GM18907 (cell line): ENCODE measurements around the gene ZBTB17.
"Not testable (repeated sequence)": the region's sequence is repeated elsewhere in the genome, so short reads cannot be mapped to it uniquely, and the experiment has no call there.

Source experiments
- ATAC-seq: cut with Tn5 transposase; IDR thresholded peaks from one replicate; pipeline ENCODE4 v1.9.1; 2021; ENCODE audit warnings: mild to moderate bottlenecking, moderate library complexity; ENCODE audit not compliant: unreplicated experiment

The ZBTB17 gene

DNA sequence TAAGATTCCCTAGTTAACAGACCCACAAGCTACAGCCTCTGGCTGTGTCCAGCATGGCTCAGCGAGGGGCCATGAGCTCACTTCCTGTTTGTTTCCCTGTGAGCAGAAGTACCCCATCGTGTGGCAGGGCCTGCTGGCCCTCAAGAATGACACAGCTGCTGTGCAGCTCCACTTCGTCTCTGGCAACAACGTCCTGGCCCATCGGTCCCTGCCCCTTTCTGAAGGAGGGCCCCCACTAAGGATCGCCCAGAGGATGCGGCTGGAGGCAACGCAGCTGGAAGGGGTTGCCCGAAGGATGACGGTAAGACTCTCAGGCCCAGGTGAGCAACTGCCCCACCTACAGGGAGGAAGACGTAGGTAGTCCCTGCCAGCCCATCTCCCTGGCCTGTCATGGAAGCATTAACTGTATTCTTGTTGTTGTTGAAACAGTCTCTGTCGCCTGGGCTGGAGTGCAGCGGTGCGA, 38.2 kb downstream of the ZBTB17 start:
- ATAC-seq, result no peak

DNA sequence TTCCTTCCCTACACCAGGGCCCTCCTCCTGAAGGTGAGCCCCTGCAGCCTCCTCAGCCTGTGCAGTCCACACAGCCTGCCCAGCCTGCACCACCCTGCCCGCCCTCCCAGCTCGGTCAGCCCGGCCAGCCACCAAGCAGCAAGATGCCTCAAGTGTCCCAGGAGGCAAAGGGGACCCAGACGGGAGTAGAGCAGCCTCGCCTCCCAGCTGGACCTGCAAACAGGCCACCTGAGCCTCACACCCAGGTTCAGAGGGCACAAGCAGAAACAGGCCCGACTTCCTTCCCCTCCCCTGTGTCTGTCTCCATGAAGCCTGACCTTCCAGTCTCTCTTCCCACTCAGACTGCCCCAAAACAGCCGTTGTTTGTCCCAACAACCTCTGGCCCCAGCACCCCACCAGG, 38.8 kb downstream of the ZBTB17 start:
- no peak for ATAC-seq

DNA sequence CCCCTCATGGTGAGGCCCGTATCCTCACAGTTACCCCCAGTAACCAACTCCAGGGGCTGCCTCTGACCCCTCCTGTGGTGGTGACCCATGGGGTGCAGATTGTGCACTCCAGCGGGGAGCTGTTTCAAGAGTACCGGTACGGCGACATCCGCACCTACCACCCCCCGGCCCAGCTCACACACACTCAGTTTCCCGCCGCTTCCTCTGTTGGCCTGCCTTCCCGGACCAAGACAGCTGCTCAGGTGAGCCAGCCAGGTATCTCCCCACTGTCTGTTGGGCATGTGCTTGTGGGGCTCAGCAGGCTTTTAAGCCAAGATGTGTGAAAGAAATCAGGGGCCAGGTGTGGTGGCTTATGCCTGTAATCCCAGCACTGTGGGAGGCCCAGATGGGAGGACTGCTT, 39.9 kb downstream of the ZBTB17 start:
- no peak for ATAC-seq

DNA sequence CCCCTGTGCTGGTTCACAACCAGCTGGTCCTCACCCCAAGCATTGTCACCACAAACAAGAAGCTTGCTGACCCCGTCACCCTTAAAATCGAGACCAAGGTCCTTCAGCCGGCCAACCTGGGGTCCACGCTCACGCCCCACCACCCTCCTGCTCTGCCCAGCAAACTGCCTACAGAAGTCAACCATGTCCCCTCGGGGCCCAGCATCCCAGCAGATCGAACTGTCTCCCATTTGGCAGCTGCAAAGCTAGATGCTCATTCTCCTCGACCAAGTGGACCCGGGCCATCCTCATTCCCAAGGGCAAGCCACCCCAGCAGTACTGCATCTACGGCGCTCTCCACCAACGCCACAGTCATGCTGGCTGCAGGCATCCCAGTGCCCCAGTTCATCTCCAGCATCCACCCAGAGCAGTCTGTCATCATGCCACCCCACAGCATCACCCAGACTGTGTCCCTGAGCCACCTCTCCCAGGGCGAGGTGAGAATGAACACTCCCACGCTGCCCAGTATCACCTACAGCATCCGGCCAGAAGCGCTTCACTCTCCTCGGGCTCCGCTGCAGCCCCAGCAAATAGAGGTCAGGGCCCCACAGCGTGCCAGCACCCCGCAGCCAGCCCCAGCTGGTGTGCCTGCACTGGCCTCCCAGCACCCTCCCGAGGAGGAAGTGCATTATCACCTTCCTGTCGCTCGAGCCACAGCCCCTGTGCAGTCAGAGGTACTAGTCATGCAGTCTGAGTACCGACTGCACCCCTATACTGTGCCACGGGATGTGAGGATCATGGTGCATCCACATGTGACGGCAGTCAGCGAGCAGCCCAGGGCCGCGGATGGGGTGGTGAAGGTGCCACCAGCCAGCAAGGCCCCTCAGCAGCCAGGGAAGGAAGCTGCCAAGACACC, 40.6 kb downstream of the ZBTB17 start:
- no peak for ATAC-seq

DNA sequence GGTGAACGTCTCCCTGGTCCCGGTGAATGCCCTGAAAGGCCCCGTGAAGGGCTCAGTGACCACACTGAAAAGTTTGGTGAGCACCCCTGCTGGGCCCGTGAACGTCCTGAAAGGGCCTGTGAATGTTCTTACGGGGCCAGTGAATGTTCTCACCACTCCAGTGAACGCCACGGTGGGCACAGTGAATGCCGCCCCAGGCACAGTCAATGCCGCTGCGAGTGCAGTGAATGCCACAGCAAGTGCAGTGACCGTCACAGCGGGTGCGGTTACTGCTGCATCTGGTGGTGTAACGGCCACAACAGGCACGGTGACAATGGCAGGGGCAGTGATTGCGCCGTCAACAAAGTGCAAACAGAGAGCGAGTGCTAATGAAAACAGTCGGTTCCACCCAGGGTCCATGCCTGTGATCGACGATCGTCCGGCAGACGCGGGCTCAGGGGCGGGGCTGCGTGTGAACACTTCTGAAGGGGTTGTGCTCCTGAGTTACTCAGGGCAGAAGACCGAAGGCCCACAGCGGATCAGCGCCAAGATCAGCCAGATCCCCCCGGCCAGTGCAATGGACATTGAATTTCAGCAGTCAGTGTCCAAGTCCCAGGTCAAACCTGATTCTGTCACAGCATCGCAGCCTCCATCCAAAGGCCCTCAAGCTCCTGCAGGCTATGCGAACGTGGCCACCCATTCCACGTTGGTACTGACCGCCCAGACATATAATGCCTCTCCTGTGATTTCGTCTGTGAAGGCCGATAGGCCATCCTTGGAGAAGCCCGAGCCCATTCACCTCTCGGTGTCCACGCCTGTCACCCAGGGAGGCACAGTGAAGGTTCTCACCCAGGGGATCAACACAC, 41.5 kb downstream of the ZBTB17 start:
- ATAC-seq, result no peak

DNA sequence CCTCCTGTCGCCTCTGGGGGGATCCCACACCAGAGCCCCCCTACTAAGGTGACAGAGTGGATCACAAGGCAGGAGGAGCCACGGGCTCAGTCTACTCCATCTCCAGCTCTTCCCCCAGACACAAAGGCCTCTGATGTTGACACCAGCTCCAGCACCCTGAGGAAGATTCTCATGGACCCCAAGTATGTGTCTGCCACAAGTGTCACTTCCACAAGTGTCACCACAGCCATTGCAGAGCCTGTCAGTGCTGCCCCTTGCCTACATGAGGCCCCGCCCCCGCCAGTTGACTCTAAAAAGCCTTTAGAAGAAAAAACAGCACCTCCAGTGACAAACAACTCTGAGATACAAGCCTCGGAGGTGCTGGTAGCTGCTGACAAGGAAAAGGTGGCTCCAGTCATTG, 42.2 kb downstream of the ZBTB17 start:
- no peak for ATAC-seq

DNA sequence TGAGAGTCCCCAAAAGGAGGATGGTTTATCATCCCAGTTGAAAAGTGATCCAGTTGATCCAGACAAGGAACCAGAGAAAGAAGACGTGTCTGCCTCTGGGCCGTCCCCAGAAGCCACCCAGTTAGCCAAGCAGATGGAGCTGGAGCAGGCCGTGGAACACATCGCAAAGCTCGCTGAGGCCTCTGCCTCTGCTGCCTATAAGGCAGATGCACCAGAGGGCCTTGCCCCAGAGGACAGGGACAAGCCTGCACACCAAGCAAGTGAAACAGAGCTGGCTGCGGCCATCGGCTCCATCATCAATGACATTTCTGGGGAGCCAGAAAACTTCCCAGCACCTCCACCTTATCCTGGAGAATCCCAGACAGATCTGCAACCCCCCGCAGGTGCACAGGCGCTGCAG, 43.3 kb downstream of the ZBTB17 start:
- ATAC-seq, result no peak

DNA sequence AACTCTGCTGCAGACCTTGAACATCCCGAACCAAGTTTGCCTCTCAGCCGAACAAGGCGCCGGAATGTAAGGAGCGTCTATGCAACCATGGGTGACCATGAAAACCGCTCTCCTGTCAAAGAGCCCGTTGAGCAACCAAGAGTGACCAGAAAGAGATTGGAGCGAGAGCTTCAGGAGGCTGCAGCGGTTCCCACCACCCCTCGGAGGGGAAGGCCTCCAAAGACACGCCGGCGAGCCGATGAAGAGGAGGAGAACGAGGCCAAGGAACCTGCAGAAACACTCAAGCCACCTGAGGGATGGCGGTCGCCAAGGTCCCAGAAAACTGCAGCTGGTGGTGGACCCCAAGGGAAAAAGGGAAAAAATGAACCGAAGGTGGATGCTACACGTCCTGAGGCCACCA, 44.0 kb downstream of the ZBTB17 start:
- no peak for ATAC-seq

DNA sequence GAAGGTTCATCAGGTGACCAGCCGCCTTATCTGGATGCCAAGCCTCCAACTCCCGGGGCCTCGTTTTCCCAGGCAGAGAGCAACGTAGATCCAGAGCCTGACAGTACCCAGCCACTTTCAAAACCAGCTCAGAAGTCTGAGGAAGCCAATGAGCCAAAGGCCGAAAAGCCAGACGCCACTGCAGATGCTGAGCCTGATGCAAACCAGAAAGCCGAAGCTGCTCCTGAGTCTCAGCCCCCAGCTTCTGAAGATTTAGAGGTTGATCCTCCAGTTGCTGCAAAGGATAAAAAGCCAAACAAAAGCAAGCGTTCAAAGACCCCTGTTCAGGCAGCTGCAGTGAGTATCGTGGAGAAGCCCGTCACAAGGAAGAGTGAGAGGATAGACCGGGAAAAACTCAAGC, 44.5 kb downstream of the ZBTB17 start:
- no peak for ATAC-seq

DNA sequence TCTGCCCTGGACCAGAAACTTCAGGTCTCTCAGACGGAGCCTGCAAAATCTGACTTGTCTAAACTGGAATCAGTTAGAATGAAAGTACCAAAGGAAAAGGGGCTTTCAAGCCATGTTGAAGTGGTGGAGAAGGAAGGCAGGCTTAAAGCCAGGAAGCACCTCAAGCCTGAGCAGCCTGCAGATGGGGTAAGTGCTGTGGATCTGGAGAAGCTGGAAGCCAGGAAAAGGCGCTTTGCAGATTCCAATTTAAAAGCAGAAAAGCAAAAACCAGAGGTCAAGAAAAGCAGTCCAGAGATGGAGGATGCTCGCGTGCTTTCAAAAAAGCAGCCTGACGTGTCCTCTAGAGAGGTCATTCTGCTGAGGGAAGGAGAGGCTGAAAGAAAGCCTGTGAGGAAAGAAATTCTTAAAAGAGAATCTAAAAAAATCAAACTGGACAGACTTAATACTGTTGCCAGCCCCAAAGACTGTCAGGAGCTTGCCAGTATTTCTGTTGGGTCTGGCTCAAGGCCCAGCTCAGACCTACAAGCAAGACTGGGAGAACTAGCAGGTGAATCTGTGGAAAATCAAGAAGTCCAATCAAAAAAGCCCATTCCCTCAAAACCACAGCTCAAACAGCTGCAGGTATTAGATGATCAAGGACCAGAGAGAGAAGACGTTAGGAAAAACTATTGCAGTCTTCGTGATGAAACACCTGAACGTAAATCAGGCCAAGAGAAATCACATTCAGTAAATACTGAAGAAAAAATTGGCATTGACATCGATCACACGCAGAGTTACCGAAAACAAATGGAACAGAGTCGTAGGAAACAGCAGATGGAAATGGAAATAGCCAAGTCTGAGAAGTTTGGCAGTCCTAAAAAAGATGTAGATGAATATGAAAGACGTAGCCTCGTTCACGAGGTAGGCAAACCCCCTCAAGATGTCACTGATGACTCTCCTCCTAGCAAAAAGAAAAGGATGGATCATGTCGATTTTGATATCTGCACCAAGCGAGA, 46.6 kb downstream of the ZBTB17 start:
- no peak for ATAC-seq

DNA sequence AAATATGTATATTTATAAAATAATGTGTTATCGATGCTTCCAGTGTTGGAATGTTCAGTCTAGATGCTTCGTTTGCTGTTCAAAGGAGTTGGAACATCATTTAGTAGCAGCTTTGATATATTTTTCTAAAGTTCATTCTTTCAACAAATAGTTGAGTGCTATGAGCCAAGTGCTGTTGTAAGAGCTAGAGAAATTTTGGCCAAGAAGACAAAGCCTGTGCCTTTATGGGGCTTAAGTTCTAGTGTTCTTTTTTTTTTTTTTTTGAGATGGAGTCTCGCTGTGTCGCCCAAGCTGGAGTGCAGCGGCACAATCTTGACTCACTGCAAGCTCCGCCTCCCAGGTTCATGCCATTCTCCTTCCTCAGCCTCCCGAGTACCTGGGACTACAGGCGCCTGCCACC, 49.5 kb downstream of the ZBTB17 start:
- not testable (repeated sequence) for ATAC-seq

DNA sequence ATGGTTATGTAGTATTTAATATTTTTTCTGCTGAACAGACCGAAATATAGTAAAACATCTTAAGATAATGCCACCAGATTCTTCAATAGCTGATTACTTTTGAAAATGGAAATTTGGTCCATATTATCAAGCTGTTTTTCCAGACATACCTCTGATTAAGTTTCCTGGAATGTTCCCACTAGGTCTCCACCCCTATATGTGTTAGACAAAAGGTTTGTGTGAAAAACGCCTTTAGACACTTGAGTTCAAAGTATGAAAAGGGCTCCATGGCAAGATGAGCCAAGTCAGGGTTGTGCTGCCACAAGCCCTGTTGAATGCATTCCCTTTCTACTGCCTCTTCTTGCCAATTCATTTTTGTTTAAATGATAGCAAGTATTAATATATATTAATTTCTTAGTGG, 52.7 kb downstream of the ZBTB17 start:
- ATAC-seq, result no peak

DNA sequence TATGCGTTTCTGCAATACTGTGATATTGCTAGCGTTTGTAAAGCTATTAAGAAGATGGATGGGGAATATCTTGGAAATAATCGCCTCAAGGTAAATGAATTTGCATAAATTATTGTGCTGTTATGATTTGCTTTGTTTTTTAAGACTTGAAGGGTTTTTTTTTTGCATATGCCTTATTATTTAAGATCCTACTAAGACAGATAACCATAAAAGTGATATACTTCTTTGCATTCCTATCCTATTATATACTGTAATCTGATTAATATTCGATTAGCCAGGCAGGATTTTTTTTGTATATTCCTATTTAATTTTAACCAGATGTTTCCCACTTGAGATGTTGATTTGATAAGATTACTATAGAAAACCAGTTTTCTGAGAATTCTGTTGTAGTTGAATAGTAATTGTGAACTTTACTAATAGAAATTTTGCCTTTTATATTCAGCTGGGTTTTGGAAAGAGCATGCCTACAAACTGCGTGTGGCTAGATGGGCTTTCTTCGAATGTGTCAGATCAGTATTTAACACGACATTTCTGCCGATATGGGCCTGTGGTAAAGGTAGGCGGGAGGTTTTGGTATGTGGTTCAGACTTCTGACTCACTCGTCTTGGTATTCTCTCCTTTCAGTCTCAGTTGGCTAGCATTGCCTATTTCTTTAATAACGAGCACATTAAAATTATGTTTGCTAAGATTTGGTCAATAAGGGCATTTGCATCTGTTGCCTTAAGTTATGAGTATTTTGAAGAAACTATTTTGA, 56.8 kb downstream of the ZBTB17 start:
- peak; percentile 77 for ATAC-seq

DNA sequence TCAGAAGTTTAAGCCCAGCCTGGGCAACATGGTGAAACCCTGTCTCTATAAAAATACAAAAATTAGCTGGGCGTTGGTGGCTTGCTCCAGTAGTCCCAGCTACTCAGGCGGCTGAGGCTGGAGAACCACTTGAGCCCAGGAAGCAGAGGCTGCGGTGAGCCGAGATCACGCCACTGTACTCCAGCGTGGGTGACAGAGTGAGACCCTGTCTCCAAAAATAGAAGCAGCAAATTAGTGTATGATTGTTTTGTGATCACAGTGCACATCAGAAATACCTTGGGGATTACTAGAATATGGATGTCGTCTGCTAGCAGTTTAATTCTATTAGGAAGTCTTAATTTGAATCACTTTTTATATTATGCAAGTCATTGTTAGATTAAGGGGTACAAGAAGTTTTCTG, 59.0 kb downstream of the ZBTB17 start:
- no peak for ATAC-seq

DNA sequence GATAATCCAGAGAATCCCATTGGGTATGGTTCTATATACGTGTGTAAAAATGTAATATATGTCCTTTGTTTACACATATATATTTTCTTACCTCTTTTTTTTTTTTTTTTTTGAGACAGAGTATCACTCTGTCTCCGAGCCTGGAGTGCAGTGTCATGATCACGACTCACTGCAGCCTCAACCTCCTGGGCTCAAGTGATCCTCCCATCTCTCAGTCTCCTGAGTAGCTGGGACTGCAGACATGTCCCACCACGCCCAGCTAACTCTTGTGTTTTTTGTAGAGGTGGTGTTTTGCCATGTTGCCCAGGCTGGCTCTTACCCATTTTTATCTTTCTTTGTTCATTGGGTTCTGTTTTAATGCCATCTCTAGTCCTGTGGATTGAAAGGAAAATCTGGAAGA, 59.5 kb downstream of the ZBTB17 start:
- no peak for ATAC-seq

DNA sequence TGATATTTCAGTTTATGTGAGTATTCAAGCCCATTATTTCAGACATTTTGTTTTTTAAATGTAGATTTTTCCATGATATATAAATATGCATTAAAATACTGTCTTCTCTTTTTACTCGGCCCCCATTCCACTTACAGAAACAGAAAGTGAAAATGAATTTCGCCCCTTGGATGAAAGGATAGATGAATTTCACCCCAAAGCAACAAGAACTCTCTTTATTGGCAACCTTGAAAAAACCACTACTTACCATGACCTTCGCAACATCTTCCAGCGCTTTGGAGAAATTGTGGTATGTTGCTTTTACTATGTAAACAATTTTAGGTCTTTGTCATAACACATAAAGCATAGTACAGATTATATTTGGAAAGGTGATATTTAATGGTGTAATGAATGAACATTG, 59.9 kb downstream of the ZBTB17 start:
- no peak for ATAC-seq

DNA sequence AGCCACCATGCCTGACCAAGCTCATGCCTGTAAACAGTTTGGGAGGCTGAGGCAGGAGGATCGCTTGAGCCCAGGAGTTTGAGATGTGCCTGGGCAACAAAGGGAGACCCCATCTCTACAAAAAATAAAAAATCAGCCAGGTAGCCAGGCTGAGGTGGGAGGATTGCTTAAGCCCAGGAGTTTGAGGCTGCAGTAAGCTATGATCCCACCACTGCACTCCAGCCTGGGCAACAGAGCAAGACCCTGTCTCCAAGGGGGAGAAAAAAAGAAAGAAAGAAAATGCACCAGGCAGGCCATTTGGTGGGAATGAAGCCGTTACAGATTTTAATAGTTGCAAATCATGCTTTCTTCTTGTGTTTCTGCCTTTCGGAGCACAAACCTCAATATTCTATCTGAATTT, 62.3 kb downstream of the ZBTB17 start:
- not testable (repeated sequence) for ATAC-seq

DNA sequence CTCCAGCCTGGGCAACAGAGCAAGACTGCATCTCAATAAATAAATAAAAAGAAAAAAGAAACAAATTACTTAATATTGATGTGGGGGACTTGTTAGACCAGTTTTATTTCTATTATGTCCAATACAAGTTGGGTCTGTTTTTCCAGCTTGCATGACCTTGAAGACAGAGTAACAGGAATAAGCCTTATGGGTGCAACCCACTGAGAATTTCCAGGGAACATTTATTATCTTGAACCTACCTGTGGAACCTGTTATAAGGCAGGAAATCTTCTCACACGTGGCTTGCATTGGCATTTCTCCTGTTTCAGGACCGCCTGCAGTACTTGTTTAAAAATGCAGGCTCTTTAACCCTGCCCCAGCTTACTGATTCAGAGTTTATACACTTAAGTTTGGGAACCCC, 64.0 kb downstream of the ZBTB17 start:
- no peak for ATAC-seq

DNA sequence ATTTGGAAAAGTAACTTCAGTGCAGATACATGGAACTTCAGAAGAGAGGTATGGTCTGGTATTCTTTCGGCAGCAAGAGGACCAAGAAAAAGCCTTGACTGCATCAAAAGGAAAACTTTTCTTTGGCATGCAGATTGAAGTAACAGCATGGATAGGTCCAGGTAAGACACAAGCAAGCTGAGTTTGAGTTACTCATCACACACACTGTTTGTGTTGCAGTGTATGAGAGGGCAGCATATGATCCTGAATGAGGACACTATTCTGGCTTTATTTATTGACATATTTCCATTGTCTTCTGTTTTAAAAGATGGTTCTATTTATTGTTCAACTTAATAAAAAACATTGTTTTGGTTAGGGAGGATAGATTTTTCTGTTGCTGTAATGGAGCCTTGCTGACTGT, 64.8 kb downstream of the ZBTB17 start:
- no peak for ATAC-seq

DNA sequence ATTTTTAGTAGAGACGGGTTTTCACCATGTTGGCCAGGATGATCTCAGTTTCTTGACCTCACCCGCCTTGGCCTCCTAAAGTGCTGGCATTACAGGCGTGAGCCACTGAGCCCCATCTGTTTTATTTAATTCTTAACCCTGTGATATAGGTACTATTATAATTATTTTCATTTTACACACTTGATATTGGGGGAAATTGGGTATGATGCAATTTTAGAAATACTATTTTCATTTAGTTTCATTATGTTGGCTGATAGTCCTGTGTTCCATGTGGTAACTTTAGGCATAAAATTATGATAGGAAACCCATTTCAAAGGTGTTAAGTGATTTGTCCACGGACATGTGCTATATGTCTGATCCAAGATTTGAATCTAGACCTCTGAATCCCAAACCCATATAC, 67.3 kb downstream of the ZBTB17 start:
- ATAC-seq, result no peak
